NCI-H1417 treated with DMSO at 0.1 percent for 48 hours (cell line): ENCODE results near the gene BPIFB1.

Experiments used
- DNase-seq: peaks from one replicate; lab custom pipeline; 2025; lab: John Stamatoyannopoulos, UW

The BPIFB1 gene

GRCh38 chr20:33325350-33325749 lies 42.3 kb downstream of the BPIFB1 start:
- no peak for DNase-seq

DNA sequence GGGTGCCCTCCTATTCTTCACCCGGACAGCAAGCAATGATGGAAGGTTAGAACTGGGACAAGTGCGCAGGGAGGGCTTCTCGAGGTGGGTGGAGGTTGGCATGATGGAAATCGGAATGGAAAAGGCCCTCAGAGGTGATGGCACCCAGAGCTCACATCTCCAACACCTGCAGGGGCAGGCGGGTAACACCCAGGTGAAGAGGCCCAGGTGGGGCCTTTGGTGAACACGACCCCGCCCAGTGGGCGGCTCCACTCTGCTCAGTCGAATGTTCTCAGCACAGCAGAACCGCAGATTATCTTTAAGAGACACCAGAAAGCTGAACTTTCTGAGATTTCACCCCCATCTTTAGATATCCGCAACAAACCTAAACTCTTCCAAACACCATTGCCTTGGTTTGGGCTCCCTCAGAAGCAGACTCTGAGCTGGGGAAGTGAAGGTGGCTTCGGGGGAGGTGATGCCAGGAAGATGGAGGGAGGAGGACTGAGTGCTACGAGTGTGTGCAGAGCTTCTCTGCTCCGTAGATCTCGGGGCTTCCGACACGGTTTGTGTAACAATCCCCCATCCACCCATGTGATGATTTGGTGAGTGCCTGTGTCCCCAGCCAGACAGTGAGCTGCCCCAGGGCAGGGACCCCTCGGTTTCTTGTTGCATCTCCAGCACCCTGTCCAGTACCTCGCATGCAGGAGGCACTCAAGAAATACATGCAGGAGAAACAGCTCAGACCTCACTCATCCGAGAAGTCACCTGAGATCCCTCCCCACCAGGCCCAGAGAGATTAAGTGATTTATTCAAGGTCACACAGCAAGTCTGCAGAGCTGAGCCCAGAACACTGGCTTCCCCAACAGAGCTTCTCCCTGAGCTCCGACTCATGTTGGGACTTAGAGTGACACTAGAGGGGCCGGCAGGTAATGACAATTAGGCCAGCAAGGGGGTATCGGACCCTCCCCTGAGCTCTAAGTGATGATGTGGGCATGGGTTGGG lies 45.4 kb downstream of the BPIFB1 start:
- DNase-seq: no peak

DNA sequence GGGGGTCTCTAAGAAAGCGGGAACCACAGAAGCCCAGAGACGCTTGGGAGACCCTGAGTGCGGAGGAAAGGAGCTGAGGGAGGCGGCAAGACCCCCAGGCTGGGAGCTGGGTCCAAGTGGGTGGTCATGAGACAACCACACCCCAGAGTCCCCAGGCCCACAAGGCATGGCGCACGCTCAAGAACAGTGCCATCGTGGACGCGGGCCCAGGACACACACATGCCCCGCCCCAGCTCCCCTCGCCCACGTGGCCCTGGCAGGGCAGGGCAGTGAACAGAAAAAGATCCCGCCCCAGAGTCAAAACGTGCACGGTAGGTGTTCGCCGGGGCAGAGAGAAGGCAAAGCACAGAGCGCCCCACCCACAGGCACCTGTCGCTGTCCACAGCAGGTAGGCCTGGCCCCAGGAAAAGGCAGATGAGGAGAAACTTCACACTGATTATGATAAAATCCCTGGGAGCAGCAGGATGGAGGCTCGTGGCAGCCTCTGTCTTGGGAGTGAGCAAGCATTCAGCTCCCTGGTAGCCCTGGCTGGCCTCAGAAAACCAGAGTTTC lies 50.0 kb downstream of the BPIFB1 start:
- DNase-seq: no peak

DNA sequence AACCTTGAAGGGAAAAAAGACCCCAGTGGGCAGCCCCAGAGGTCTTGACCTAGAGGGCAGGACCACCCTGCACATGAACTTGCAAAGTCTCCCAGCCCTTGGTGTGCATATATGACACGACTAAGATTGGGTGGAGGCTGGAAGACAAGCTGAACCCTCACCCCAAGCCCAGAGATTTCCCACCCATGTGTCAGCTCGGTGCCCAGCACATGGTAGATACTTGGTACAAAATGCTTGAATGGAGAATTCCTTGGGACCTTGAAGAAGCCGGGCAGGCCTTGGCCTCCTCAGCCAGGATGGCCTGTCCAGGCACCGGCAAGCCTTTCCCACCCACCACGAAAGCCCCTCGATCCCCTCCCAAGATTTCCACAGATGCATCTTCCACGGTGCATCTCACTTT lies 50.6 kb downstream of the BPIFB1 start:
- no peak for DNase-seq

GRCh38 chr20:33334111-33334510 lies 51.1 kb downstream of the BPIFB1 start:
- DNase-seq: no peak

- no peak for DNase-seq
Measured at GRCh38 chr20:33336375-33336774, 53.4 kb downstream of the BPIFB1 start.

DNA sequence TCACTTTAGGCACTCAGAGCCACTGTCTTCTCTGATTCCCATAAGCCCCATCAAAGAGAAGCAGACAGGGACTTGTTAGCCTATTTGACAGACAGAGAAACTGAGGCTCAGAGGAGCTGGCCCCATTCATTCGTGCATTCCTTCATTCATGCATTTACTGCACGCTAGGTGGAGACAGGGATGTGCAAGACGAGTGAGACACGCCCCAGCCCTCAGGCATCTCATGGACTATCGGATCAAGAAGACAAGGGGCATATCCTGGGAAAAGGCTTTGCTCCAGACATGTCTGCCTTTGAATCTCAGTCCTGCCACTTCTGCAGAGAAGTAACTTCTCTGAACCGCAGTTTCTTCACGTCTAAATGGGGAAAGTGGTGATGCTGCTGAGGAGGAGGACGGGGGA lies 54.1 kb downstream of the BPIFB1 start:
- DNase-seq: no peak

DNA sequence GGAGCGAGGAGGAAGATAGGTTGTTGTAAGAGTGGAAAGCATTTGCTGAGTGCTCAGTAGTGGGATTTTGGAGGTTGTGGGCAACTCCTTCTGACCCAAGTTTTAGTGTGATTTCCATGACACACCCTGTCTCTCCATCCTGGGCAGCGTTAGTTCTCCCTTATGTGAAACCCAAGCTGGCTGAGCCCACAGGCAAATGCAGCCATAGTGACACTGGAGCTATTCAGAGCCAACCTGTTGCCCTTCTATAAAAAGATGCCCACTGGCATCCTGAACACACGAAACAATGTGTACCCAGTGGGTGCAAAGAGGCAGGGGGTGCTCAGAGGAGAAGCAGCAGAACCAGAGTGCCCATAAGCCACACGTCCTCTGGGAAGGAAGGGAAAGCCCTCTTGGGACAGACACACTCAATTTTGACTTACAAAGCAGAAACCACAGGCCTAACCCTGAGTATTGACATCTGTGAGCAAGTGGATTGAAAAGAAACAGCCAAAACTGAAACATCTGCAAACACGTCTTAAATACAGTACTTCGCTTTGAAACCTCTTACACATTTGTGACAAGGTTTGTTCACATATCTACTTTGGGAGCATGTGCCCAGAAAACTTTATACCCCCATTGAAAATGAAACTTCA lies 54.6 kb downstream of the BPIFB1 start:
- no peak for DNase-seq

DNA sequence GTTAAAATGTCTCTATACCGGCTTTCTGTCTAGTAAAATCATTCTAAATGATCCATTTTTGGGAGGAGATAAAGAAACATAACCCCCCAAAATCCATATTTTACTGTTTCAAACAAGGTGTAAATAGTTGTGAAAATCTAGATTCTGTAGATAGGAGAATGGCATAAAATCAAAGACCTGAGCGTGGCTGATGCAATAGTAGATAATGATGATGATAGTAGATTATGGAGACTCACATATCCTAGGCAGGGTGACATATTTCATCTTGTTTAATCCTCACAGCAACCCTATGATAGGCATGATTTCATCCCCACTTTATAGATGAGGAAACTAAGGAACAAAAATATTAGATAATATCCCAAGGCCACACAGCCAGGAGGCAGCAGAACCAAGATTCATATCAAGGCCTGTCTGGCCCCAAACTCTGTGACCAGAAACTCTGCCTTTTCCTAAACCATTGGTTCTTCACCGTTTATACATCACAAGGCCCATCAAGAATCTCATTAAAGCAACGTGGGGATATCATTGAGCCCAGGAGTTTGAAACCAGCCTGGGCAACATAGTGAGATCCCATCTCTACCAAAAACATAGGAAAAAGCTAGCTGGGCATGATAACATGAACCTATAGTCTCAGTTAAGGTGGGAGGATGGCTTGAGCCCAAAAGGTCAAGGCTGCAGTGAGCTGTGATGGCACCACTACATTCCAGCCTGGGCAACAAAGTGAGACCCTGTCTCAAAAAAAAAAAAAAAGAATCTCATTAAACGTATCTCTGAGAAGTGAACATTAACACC lies 55.6 kb downstream of the BPIFB1 start:
- no peak for DNase-seq

DNA sequence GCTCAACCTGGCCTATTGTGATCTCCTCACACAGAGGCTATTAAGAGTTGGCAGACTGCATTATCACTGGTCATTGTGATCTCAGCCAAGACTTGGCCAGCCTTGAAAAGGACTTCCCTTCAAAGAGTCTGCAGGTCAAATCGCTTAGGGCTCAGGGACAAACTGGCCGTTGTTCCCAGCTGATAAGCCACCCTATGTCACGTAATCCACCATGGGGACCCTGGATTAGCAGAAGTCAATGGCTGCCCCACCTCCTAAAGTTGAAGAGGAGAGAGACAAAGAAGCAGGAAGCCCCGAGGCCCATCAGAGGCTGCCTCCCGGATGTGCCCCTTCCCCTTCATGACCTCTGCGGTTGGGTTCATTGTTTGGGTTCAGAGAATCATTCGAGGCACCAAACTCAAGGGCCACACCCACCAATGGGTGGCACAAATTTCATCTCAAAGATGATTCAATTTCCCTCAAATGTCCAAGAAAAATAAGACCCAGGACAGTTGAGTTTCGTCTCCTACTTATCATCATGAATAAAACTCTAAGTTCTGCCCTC lies 56.6 kb downstream of the BPIFB1 start:
- DNase-seq: no peak

DNA sequence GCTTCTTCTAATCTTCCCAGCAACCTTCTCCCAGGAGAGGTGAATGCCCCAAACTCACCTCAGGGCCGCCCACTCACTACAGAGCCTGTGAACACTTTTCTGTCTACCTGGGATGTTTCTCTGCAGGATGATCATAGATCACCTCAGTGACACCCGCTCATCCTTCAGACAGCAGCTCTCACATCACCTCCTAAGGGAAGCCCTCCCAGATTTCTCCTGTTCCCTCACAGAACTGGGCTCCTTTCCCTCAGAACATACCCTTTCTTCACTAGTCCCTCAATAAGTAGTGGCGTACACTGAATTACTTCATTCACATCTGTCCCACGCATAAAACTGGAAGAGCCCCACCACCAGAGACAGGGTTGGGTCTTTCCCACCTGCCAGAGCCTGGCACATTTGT lies 60.5 kb downstream of the BPIFB1 start:
- DNase-seq: no peak

GRCh38 chr20:33345342-33345741 lies 62.3 kb downstream of the BPIFB1 start:
- DNase-seq: no peak

DNA sequence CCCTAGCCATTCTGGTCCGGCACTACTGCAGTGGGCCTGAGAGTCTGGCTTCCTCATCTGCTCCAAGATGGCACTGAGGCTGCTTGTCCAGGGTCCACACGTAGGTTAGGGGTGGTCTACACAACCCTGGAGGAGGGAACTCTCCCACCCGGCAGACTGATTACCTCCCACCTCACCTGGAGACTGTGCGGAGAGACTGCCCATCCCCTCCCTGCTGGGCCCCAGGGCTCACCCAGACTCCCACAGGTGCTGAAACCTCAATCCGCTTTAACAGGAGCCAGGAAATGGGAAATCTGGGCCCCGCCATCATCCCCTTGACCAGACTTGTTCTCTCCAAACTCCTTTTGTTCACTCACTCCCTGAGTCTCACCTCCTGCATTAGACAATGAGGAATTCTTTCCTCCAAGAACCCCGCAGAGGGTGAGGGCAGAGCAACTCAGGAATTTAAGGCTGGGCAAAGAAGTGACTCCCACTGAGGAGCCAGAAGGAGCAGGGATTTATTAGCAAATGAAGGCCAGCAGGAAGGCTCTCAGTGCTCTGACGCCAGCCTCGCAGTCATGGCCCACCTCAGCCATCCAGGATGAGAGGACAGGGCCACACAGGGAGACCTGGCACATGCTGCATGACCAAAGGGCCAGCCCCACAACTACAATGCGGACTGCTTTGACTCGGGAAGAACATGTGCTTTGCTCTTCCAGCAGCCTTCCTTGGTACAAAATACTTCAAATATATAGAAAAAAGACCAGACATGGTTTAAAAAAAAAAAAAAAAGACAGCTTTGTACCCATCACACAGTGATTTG lies 65.3 kb downstream of the BPIFB1 start:
- no peak for DNase-seq

DNA sequence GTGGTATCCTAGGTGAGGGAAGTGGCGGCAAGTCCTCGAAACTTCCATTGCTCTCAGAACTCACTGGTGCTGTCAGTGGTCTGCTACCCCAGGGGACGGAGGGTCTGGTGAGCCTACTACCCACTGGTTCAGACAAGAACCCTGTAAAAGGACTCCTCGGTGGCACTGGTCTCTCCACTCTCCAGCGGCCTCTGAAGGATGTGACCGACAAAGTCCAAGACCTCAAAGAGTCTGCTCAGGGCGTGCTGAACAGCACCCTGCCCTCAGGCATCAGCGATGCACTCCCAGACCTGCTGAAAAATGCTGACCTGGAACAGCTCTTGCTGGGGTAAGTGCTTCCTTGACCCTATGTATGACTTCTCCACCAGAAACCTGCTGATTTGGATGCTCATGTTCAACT lies 66.5 kb downstream of the BPIFB1 start:
- DNase-seq: no peak

DNA sequence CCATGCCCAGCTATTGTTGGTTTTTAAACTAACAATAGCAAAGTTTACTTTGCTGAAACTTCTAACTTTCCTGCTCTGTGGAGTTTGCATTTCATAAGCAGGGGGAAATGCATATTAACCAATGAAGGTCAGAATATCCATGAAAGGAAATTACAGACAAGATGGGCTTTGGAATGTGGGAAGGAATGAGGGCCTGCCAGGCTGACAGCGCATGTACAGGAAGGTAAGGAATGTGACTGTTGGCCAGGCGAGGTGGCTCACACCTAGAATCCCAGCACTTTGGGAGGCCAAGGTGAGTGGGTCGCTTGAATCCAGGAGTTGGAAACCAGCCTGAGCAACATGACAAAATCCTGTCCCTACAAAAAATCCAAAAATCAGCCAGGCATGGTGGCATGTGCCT lies 68.7 kb downstream of the BPIFB1 start:
- no peak for DNase-seq

GRCh38 chr20:33352258-33353012 lies 69.4 kb downstream of the BPIFB1 start:
- DNase-seq: no peak

GRCh38 chr20:33353013-33353402 lies 70.0 kb downstream of the BPIFB1 start:
- DNase-seq: no peak
